ENCODE measurements around the gene RAMAC.

The RAMAC gene

DNA sequence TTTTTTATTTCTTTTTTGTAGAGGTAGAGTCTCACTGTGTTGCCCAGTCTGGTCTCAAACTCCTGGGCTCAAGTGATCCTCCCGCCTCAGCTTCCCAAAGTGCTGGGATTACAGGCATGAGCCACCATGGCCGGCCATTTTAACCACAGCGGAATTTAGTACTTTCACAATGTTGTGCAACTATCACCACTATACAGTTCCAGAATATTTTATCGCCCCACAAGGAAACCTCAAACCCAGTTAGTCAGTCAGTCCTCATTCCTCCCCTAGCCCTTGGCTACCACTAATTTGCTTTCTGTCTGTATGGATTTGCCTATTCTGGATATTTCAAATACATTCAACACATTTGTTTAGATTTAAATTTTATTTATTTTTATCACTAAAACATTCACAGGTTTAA is 17.9 kb upstream of the RAMAC start:
- Histone ChIP-seq H3K4ac (ENCODE audit: low read depth, low read length) (no peak overlapping the region), H3K79me2 (ENCODE audit: control insufficient read depth, insufficient read depth, low read length, poor library complexity) (no peaks in the 10 kb centered on the region), H2AK5ac (ENCODE audit: low read length) (no peak overlapping the region), H3K27ac (ENCODE audit: low read depth, low read length) (no peak overlapping the region), H3K9me3 (ENCODE audit: insufficient read depth, low read depth, low read length) (no peaks in the 10 kb centered on the region), H3K4me3 (ENCODE audit: low read depth, low read length) (no peak overlapping the region), H3K4me2 (ENCODE audit: low read length) (no peak overlapping the region), H2BK12ac (ENCODE audit: low read length) (no peak overlapping the region), H4K8ac (ENCODE audit: low read depth, low read length) (no peak overlapping the region), H3K27me3 (ENCODE audit: insufficient read depth, low read length) (no peaks in the 10 kb centered on the region), H4K12ac (ENCODE audit: low read depth, low read length) (no peak overlapping the region), H2AFZ (ENCODE audit: insufficient read depth, low read length, poor library complexity) (no peak overlapping the region), H3K9ac (ENCODE audit: low read length) (no peak overlapping the region), H3K18ac (ENCODE audit: low read length) (no peak overlapping the region), H2BK120ac (ENCODE audit: insufficient read depth, low read length, poor library complexity) (no peak overlapping the region), H3K4me1 (ENCODE audit: control insufficient read depth in 1 of 2, insufficient read depth in 2 of 2, low read length in 2 of 2) (peaks cover 0 to 1% of the 10 kb centered on the region in 2 experiments), H4K91ac (ENCODE audit: low read depth, low read length) (no peak overlapping the region), H3K36me3 (ENCODE audit: control insufficient read depth in 1 of 2, insufficient read depth in 2 of 2, low read length in 2 of 2) (no peaks in the 10 kb centered on the region), H3K14ac (ENCODE audit: low read length) (no peak overlapping the region), H2BK5ac (ENCODE audit: low read depth, low read length, poor library complexity) (no peak overlapping the region), H3K79me1 (ENCODE audit: low read length) (peaks cover 2% of the 10 kb centered on the region), H3K23ac (ENCODE audit: low read length) (no peak overlapping the region)
- DNase-seq = peak; percentile 9 to 39
- WGBS (ENCODE audit: extremely low coverage, insufficient coverage, insufficient read length) = no CpG with 5 or more reads among the region's 4 CpGs

DNA sequence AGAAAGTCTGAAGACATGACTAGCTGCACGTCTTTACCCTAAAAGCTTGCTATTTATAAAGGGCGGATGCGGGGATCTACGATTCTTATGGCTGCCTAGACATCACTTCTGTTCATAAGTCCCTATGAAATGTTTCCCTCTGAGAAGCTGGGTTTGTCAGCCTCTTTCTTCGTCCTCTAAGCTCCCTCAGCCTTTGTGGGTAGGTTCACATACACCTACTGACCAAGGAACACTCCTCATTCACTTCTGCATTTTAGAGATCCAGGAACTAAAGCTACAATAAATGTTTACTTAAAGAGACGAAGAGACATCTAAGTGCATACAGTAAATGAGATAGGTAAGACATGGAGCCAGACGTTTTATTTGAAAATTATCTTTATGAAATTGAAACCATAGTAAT is 16.7 kb upstream of the RAMAC start:
- no peak overlapping the region for H3K18ac ChIP-seq (ENCODE audit: low read length)
- peaks cover 2% of the 10 kb centered on the region for H3K79me1 ChIP-seq (ENCODE audit: low read length)
- H3K79me2 ChIP-seq (ENCODE audit: control insufficient read depth, insufficient read depth, low read length, poor library complexity) = no peaks in the 10 kb centered on the region
- no peak overlapping the region for H3K4me3 ChIP-seq (ENCODE audit: low read depth, low read length)
- H3K23ac ChIP-seq (ENCODE audit: low read length) = no peak overlapping the region
- H3K4me1 ChIP-seq (ENCODE audit: control insufficient read depth in 1 of 2, insufficient read depth in 2 of 2, low read length in 2 of 2) = peaks cover 0 to 1% of the 10 kb centered on the region in 2 experiments
- H3K4me2 ChIP-seq (ENCODE audit: low read length) = no peak overlapping the region
- no peaks in the 10 kb centered on the region for H3K27me3 ChIP-seq (ENCODE audit: insufficient read depth, low read length)
- H4K12ac ChIP-seq (ENCODE audit: low read depth, low read length) = no peak overlapping the region
- no peak overlapping the region for H4K8ac ChIP-seq (ENCODE audit: low read depth, low read length)
- H3K9me3 ChIP-seq (ENCODE audit: insufficient read depth, low read depth, low read length) = no peaks in the 10 kb centered on the region
- H3K4ac ChIP-seq (ENCODE audit: low read depth, low read length) = no peak overlapping the region
- no peak for DNase-seq
- no peak overlapping the region for H4K91ac ChIP-seq (ENCODE audit: low read depth, low read length)
- no peak overlapping the region for H3K27ac ChIP-seq (ENCODE audit: low read depth, low read length)
- H2BK120ac ChIP-seq (ENCODE audit: insufficient read depth, low read length, poor library complexity) = no peak overlapping the region
- H3K9ac ChIP-seq (ENCODE audit: low read length) = no peak overlapping the region
- H2AK5ac ChIP-seq (ENCODE audit: low read length) = no peak overlapping the region
- no peak overlapping the region for H2AFZ ChIP-seq (ENCODE audit: insufficient read depth, low read length, poor library complexity)
- H3K14ac ChIP-seq (ENCODE audit: low read length) = no peak overlapping the region
- no peak overlapping the region for H2BK12ac ChIP-seq (ENCODE audit: low read length)
- no CpG with 5 or more reads among the region's 7 CpGs for WGBS (ENCODE audit: extremely low coverage, insufficient coverage, insufficient read length)
- H2BK5ac ChIP-seq (ENCODE audit: low read depth, low read length, poor library complexity) = no peak overlapping the region
- H3K36me3 ChIP-seq (ENCODE audit: control insufficient read depth in 1 of 2, insufficient read depth in 2 of 2, low read length in 2 of 2) = no peaks in the 10 kb centered on the region

DNA sequence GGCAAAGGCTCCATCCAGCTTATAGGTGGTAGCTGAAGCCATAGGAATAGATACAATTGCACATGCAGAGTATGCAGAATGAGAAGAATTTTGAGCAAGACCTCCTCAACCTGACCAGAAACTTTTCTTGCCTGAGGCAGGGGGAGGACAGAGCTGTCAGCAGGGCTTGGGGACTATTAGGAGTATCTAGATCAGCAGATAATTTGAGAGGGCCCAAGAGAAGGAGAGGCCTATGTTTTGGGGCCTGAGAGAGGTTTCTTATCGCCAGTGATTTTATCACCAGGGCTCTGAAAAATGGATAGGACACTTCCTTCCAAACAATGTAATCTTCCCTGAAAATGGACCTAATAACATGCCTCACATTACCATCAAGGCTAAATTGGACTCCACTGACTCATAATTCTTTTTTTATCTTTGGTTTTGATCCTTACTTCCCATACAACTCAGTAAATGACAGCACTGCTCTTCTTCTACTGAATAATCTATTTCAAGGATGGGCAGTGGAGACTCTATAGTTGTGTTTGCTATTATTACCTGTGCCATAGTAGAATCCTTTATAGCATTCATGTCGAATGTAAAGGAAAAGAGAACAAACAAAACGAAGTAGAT is 15.8 kb upstream of the RAMAC start:
- H3K36me3 ChIP-seq (ENCODE audit: control insufficient read depth in 1 of 2, insufficient read depth in 2 of 2, low read length in 2 of 2) = no peaks in the 10 kb centered on the region
- H3K4me1 ChIP-seq (ENCODE audit: control insufficient read depth in 1 of 2, insufficient read depth in 2 of 2, low read length in 2 of 2) = peaks cover 0 to 1% of the 10 kb centered on the region in 2 experiments
- H3K18ac ChIP-seq (ENCODE audit: low read length) = no peak overlapping the region
- H3K27ac ChIP-seq (ENCODE audit: low read depth, low read length) = no peak overlapping the region
- H2BK5ac ChIP-seq (ENCODE audit: low read depth, low read length, poor library complexity) = no peak overlapping the region
- no peak overlapping the region for H4K12ac ChIP-seq (ENCODE audit: low read depth, low read length)
- no peak overlapping the region for H3K4me2 ChIP-seq (ENCODE audit: low read length)
- WGBS (ENCODE audit: extremely low coverage, insufficient coverage, insufficient read length) = no CpG with 5 or more reads among the region's 3 CpGs
- no peak overlapping the region for H3K9ac ChIP-seq (ENCODE audit: low read length)
- H3K14ac ChIP-seq (ENCODE audit: low read length) = no peak overlapping the region
- peak overlapping the region; percentile 78 for H3K23ac ChIP-seq (ENCODE audit: low read length)
- peaks cover 2% of the 10 kb centered on the region for H3K79me1 ChIP-seq (ENCODE audit: low read length)
- H2BK12ac ChIP-seq (ENCODE audit: low read length) = no peak overlapping the region
- no peak overlapping the region for H2AK5ac ChIP-seq (ENCODE audit: low read length)
- no peak overlapping the region for H4K91ac ChIP-seq (ENCODE audit: low read depth, low read length)
- H4K8ac ChIP-seq (ENCODE audit: low read depth, low read length) = no peak overlapping the region
- H3K4ac ChIP-seq (ENCODE audit: low read depth, low read length) = no peak overlapping the region
- no peaks in the 10 kb centered on the region for H3K9me3 ChIP-seq (ENCODE audit: insufficient read depth, low read depth, low read length)
- peak; percentile 13 to 34 for DNase-seq
- H3K4me3 ChIP-seq (ENCODE audit: low read depth, low read length) = no peak overlapping the region
- no peak overlapping the region for H2BK120ac ChIP-seq (ENCODE audit: insufficient read depth, low read length, poor library complexity)
- no peaks in the 10 kb centered on the region for H3K79me2 ChIP-seq (ENCODE audit: control insufficient read depth, insufficient read depth, low read length, poor library complexity)
- no peak overlapping the region for H2AFZ ChIP-seq (ENCODE audit: insufficient read depth, low read length, poor library complexity)
- no peaks in the 10 kb centered on the region for H3K27me3 ChIP-seq (ENCODE audit: insufficient read depth, low read length)

DNA sequence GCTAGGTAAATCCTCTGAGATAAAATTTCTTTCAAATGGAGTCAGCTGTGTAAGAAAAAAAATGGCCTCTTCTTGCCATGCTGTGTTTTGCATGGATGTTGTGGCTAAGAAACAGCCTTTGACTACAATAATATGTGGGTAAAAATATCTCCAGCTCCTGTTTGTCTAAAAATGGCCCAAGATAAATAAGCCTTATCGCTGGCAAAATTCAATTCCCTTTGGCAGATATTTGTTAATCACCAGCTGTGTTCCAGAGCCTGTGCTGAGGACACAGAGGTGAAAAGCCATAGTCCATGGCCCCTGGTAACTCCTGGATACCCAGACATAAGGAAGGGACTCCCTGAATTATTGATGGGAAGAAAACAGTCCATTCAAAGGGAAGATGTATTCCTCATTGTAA is 15.3 kb upstream of the RAMAC start:
- Histone ChIP-seq H3K9me3 (ENCODE audit: insufficient read depth, low read depth, low read length) (no peaks in the 10 kb centered on the region), H3K27me3 (ENCODE audit: insufficient read depth, low read length) (no peaks in the 10 kb centered on the region), H2BK5ac (ENCODE audit: low read depth, low read length, poor library complexity) (no peak overlapping the region), H3K9ac (ENCODE audit: low read length) (no peak overlapping the region), H3K79me2 (ENCODE audit: control insufficient read depth, insufficient read depth, low read length, poor library complexity) (no peaks in the 10 kb centered on the region), H3K4me2 (ENCODE audit: low read length) (no peak overlapping the region), H2AFZ (ENCODE audit: insufficient read depth, low read length, poor library complexity) (no peak overlapping the region), H3K4me3 (ENCODE audit: low read depth, low read length) (no peak overlapping the region), H2AK5ac (ENCODE audit: low read length) (no peak overlapping the region), H3K18ac (ENCODE audit: low read length) (no peak overlapping the region), H4K12ac (ENCODE audit: low read depth, low read length) (no peak overlapping the region), H2BK120ac (ENCODE audit: insufficient read depth, low read length, poor library complexity) (no peak overlapping the region), H2BK12ac (ENCODE audit: low read length) (no peak overlapping the region), H3K4ac (ENCODE audit: low read depth, low read length) (no peak overlapping the region), H3K27ac (ENCODE audit: low read depth, low read length) (no peak overlapping the region), H3K79me1 (ENCODE audit: low read length) (peaks cover 2% of the 10 kb centered on the region), H4K91ac (ENCODE audit: low read depth, low read length) (no peak overlapping the region), H4K8ac (ENCODE audit: low read depth, low read length) (no peak overlapping the region), H3K23ac (ENCODE audit: low read length) (no peak overlapping the region), H3K4me1 (ENCODE audit: control insufficient read depth in 1 of 2, insufficient read depth in 2 of 2, low read length in 2 of 2) (peaks cover 0 to 1% of the 10 kb centered on the region in 2 experiments), H3K36me3 (ENCODE audit: control insufficient read depth in 1 of 2, insufficient read depth in 2 of 2, low read length in 2 of 2) (no peaks in the 10 kb centered on the region), H3K14ac (ENCODE audit: low read length) (no peak overlapping the region)
- WGBS (ENCODE audit: extremely low coverage, insufficient coverage, insufficient read length) = no CpG with 5 or more reads among the region's 1 CpG
- no peak for DNase-seq
